ENCODE measurements around the gene PMM2.
"Not testable (repeated sequence)": the region's sequence is repeated elsewhere in the genome, so short reads cannot be mapped to it uniquely, and the experiment has no call there.

PMM2 gene

GRCh38 chr16:8865145-8865882, 67.7 kb downstream of the PMM2 start:
- no peak for DNase-seq (ENCODE audit: low read depth in 1 of 2, low spot score in 1 of 2)
- in situ Hi-C loops (cut with HindIII; ENCODE audit: low pct_unique_long_range_greater_than_20kb, low sequenced_read_pairs): no loop called here
- no peak for TF ChIP-seq JUND (IDR thresholded peaks at IDR 0.05; ENCODE audit: low read depth)

- in situ Hi-C loops (cut with HindIII; ENCODE audit: low pct_unique_long_range_greater_than_20kb, low sequenced_read_pairs): no loop called here
- TF ChIP-seq JUND (IDR thresholded peaks at IDR 0.05; ENCODE audit: low read depth): no peak
- DNase-seq (ENCODE audit: low read depth in 1 of 2, low spot score in 1 of 2): no peak
Observed at GRCh38 chr16:8866118-8866883, 68.7 kb downstream of the PMM2 start.

GRCh38 chr16:8866884-8867215, 69.2 kb downstream of the PMM2 start:
- TF ChIP-seq JUND (IDR thresholded peaks at IDR 0.05; ENCODE audit: low read depth): no peak
- in situ Hi-C loops (cut with HindIII; ENCODE audit: low pct_unique_long_range_greater_than_20kb, low sequenced_read_pairs): no loop called here
- DNase-seq (ENCODE audit: low read depth in 1 of 2, low spot score in 1 of 2): no peak

- in situ Hi-C loops (cut with HindIII; ENCODE audit: low pct_unique_long_range_greater_than_20kb, low sequenced_read_pairs): no loop called here
- DNase-seq (ENCODE audit: low read depth in 1 of 2, low spot score in 1 of 2): no peak
- TF ChIP-seq JUND (IDR thresholded peaks at IDR 0.05; ENCODE audit: low read depth): no peak
Observed at GRCh38 chr16:8867216-8867931, 69.7 kb downstream of the PMM2 start.

- no peak for DNase-seq (ENCODE audit: low read depth in 1 of 2, low spot score in 1 of 2)
- in situ Hi-C loops (cut with HindIII; ENCODE audit: low pct_unique_long_range_greater_than_20kb, low sequenced_read_pairs): no loop called here
- no peak for TF ChIP-seq JUND (IDR thresholded peaks at IDR 0.05; ENCODE audit: low read depth)
Observed at GRCh38 chr16:8867932-8868415, 70.3 kb downstream of the PMM2 start.

- no peak for TF ChIP-seq JUND (IDR thresholded peaks at IDR 0.05; ENCODE audit: low read depth)
- DNase-seq (ENCODE audit: low read depth in 1 of 2, low spot score in 1 of 2): peak; percentile 94 to 96
- in situ Hi-C loops (cut with HindIII; ENCODE audit: low pct_unique_long_range_greater_than_20kb, low sequenced_read_pairs): no loop called here
Observed at GRCh38 chr16:8868416-8869211, 71.0 kb downstream of the PMM2 start, which contains the start of gene CARHSP1. CARHSP1 (minus strand) TSS chr16:8869006; CDS start chr16:8859328, 9,678 bp downstream.

GRCh38 chr16:8869212-8869987, 71.8 kb downstream of the PMM2 start:
- no peak for DNase-seq (ENCODE audit: low read depth in 1 of 2, low spot score in 1 of 2)
- no peak for TF ChIP-seq JUND (IDR thresholded peaks at IDR 0.05; ENCODE audit: low read depth)
- in situ Hi-C loops (cut with HindIII; ENCODE audit: low pct_unique_long_range_greater_than_20kb, low sequenced_read_pairs): no loop called here

GRCh38 chr16:8869988-8870241, 72.3 kb downstream of the PMM2 start:
- in situ Hi-C loops (cut with HindIII; ENCODE audit: low pct_unique_long_range_greater_than_20kb, low sequenced_read_pairs); DNase-seq (ENCODE audit: low read depth in 1 of 2, low spot score in 1 of 2): not testable (repeated sequence)

- no peak for TF ChIP-seq JUND (IDR thresholded peaks at IDR 0.05; ENCODE audit: low read depth)
- no peak for DNase-seq (ENCODE audit: low read depth in 1 of 2, low spot score in 1 of 2)
- in situ Hi-C loops (cut with HindIII; ENCODE audit: low pct_unique_long_range_greater_than_20kb, low sequenced_read_pairs): no loop called here
Observed at GRCh38 chr16:8872071-8872470, 74.4 kb downstream of the PMM2 start.

GRCh38 chr16:8872967-8873865, 75.6 kb downstream of the PMM2 start:
- DNase-seq (ENCODE audit: low read depth in 1 of 2, low spot score in 1 of 2): peak in 1 of 2 experiments; percentile 46
- TF ChIP-seq JUND (IDR thresholded peaks at IDR 0.05; ENCODE audit: low read depth): no peak
- in situ Hi-C loops (cut with HindIII; ENCODE audit: low pct_unique_long_range_greater_than_20kb, low sequenced_read_pairs): no loop called here

GRCh38 chr16:8873866-8874195, 76.2 kb downstream of the PMM2 start:
- in situ Hi-C loops (cut with HindIII; ENCODE audit: low pct_unique_long_range_greater_than_20kb, low sequenced_read_pairs); DNase-seq (ENCODE audit: low read depth in 1 of 2, low spot score in 1 of 2): not testable (repeated sequence)
